A549 (cell line): Measurements from ENCODE around the gene SCFD1.

Experiments
- CTCF ChIP-seq: fragments of >200 bp; sonication (Bioruptor Twin); formaldehyde crosslinking; IDR thresholded peaks from 3 replicates; pipeline ENCODE4 v1.5.1; 2016
- ESRRA ChIP-seq: fragments of 150-350 bp; IDR thresholded peaks from 2 replicates; pipeline ENCODE4 v1.6.1; 2014; ENCODE audit warnings: mild to moderate bottlenecking, low read length, borderline replicate concordance
- KDM5A ChIP-seq: fragments of 200-600 bp; sonication (generic); IDR thresholded peaks from 2 replicates; pipeline ENCODE4 v1.6.1; 2016; ENCODE audit warnings: antibody characterized with exemption, mild to moderate bottlenecking
- MYC ChIP-seq: IDR thresholded peaks from 2 replicates; pipeline ENCODE4 v1.6.1; 2012; ENCODE audit warnings: mild to moderate bottlenecking, inconsistent platforms, low read length, improper control_type of control experiment, borderline replicate concordance
- NFE2L2 ChIP-seq: fragments of 150-350 bp; conservative IDR thresholded peaks from 2 replicates; pipeline ENCODE4 v1.6.1; 2014; ENCODE audit warnings: low read length
- PBX3 ChIP-seq: IDR thresholded peaks from 2 replicates; pipeline ENCODE4 v1.6.1; 2012
- POLR2A ChIP-seq: IDR thresholded peaks from 2 replicates; pipeline ENCODE4 v1.6.1; 2012; ENCODE audit warnings: mild to moderate bottlenecking, low read length
- RAD21 ChIP-seq, 2 experiments: fragments of >200 bp in 1 of 2; sonication (Bioruptor Twin) in 1 of 2; formaldehyde crosslinking in 1 of 2; IDR thresholded peaks in 1 of 2; conservative IDR thresholded peaks in 1 of 2; 2 replicates in 1 of 2; 3 replicates in 1 of 2; pipeline ENCODE4 v1.6.1; 2012 to 2018; ENCODE audit warnings: inconsistent platforms in 1 of 2
- REST ChIP-seq: fragments of 200-600 bp; sonication (generic); IDR thresholded peaks from 2 replicates; pipeline ENCODE4 v1.6.1; 2016; ENCODE audit warnings: antibody characterized with exemption, mild to moderate bottlenecking, moderate library complexity
- SMC3 ChIP-seq: fragments of >200 bp; sonication (Bioruptor Twin); formaldehyde crosslinking; IDR thresholded peaks from 3 replicates; pipeline ENCODE4 v1.6.1; 2018; ENCODE audit warnings: inconsistent platforms
- TP53 ChIP-seq: fragments of 250-450 bp; sonication (Bioruptor Pico); IDR thresholded peaks from 2 replicates; pipeline ENCODE4 v1.5.0; 2021; ENCODE audit warnings: mild to moderate bottlenecking, moderate library complexity
- USF2 ChIP-seq: fragments of 450-650 bp; IDR thresholded peaks from 2 replicates; pipeline ENCODE4 v1.6.1; 2014; ENCODE audit warnings: antibody characterized with exemption
- ZFP36 ChIP-seq: fragments of 450-650 bp; IDR thresholded peaks from 2 replicates; pipeline ENCODE4 v1.6.1; 2014; ENCODE audit warnings: borderline replicate concordance; ENCODE audit not compliant: partially characterized antibody

- TF ChIP-seq CTCF, result no peak
- TF ChIP-seq POLR2A, result no peak
- TF ChIP-seq NFE2L2, result no peak
- no peak for TF ChIP-seq REST
- no peak for TF ChIP-seq PBX3
- TF ChIP-seq KDM5A, result no peak
- TF ChIP-seq USF2, result no peak
- no peak for TF ChIP-seq MYC
- no peak for TF ChIP-seq ESRRA
- no peak for TF ChIP-seq RAD21 (conservative IDR thresholded peaks at IDR 0.05 in 1 of 2, IDR thresholded peaks at IDR 0.05 in 1 of 2)
- TF ChIP-seq SMC3, result no peak
- TF ChIP-seq TP53 (CRISPR knock-in tag), result no peak
- no peak for TF ChIP-seq ZFP36
Observed at GRCh38 chr14:30585204-30585603, 36.9 kb upstream of the SCFD1 start.
